Measurements from ENCODE around the gene RNF135.

DNA sequence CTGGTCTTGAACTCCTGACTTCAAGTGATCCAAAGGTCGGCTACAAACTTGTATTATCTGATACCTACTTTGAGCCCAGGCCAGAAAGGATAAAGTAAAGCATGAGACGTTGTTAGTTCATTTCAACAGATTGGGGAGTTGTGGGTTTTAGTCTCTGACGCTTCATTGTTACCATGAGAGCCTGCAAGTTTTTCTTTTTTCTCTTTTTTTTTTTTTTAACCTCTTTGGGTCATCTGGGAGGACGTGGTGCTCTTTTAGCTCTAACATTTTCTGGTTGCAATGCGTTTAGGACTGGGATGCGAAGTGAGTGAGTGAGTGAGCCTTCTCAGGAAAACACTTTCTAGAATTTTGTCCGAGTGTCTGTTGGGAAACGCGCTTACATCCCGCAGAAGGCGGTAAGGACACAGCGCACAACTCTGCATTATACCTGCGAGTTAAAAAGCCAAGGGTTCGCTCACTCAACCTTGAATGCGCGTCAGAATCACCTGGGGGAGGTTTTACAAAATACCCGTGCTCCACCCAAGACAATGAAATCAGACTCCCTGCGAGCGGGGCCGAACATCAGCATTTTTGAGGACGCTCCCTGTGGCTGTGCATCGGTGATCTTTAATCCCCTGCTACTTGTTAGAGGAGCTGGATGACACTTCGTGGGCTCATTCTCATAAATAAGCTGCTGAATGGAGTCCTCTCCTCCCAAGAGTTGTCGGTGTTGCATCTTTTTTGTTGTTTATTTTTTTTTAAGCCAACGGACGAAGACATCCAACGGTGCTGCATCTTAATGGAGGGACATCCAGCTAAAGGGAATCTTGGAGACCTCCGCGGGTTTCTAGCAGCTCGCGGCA, 629 bp upstream of the RNF135 start:
- TF ChIP-seq, protein P1, sequence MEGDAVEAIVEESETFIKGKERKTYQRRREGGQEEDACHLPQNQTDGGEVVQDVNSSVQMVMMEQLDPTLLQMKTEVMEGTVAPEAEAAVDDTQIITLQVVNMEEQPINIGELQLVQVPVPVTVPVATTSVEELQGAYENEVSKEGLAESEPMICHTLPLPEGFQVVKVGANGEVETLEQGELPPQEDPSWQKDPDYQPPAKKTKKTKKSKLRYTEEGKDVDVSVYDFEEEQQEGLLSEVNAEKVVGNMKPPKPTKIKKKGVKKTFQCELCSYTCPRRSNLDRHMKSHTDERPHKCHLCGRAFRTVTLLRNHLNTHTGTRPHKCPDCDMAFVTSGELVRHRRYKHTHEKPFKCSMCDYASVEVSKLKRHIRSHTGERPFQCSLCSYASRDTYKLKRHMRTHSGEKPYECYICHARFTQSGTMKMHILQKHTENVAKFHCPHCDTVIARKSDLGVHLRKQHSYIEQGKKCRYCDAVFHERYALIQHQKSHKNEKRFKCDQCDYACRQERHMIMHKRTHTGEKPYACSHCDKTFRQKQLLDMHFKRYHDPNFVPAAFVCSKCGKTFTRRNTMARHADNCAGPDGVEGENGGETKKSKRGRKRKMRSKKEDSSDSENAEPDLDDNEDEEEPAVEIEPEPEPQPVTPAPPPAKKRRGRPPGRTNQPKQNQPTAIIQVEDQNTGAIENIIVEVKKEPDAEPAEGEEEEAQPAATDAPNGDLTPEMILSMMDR (IDR thresholded peaks at IDR 0.05; ENCODE audit: insufficient read depth, low read depth, low read length), result no peak
- no peak for TF ChIP-seq EZH2 (IDR thresholded peaks at IDR 0.05; ENCODE audit: insufficient read depth, low read length)
